K562 (cell line): ENCODE results near the gene ZNF581.

Experiments
- BDP1 ChIP-seq: IDR thresholded peaks from 3 replicates; pipeline ENCODE4 v1.6.1; 2011; ENCODE audit not compliant: insufficient read length, insufficient read depth
- CEBPZ ChIP-seq: fragments of 150-350 bp; IDR thresholded peaks from 2 replicates; pipeline ENCODE4 v1.6.1; 2014; ENCODE audit warnings: low read depth, mild to moderate bottlenecking, low read length, borderline replicate concordance
- CTCF ChIP-seq, 3 experiments: IDR thresholded peaks in 2 of 3; conservative IDR thresholded peaks in 1 of 3; 2 replicates each; pipeline ENCODE4 v1.5.1; 2011 to 2012; ENCODE audit warnings: low read length in 3 of 3, mild to moderate bottlenecking in 3 of 3, control low read depth in 2 of 3, improper control_type of control experiment in 1 of 3, inconsistent platforms in 1 of 3, low read depth in 1 of 3, mixed read lengths in 1 of 3, moderate library complexity in 1 of 3; ENCODE audit not compliant: insufficient read depth in 2 of 3
- HNRNPLL ChIP-seq: fragments of 200-400 bp; formaldehyde crosslinking; IDR thresholded peaks from 2 replicates; pipeline ENCODE4 v1.6.1; 2017; ENCODE audit warnings: low read length, low read depth, mild to moderate bottlenecking; ENCODE audit not compliant: poor library complexity, severe bottlenecking
- MTA3 ChIP-seq: fragments of 450-650 bp; formaldehyde crosslinking; IDR thresholded peaks from 2 replicates; pipeline ENCODE4 v1.6.1; 2017; ENCODE audit warnings: mild to moderate bottlenecking, borderline replicate concordance
- POLR2A ChIP-seq: fragments of 450-650 bp; conservative IDR thresholded peaks from 2 replicates; pipeline ENCODE4 v1.6.1; 2016
- SMC3 ChIP-seq: conservative IDR thresholded peaks from 2 replicates; pipeline ENCODE4 v1.6.1; 2011; ENCODE audit warnings: low read depth, low read length, improper control_type of control experiment; ENCODE audit not compliant: insufficient read depth
- TRIM28 ChIP-seq: fragments of 450-650 bp; IDR thresholded peaks from 2 replicates; pipeline ENCODE4 v1.6.1; 2017
- ZBTB11 ChIP-seq, 3 experiments: fragments of 200-800 bp in 1 of 3; fragments of 250-450 bp in 1 of 3; fragments of 450-650 bp in 1 of 3; sonication (Bioruptor Pico) in 1 of 3; sonication (Bioruptor generic) in 1 of 3; formaldehyde crosslinking in 1 of 3; IDR thresholded peaks; 2 replicates each; pipeline versions ENCODE4 v1.6.1 to v1.8.0; 2016 to 2022; ENCODE audit warnings: mild to moderate bottlenecking in 2 of 3, missing genetic modification characterization in 2 of 3, missing compliant biosample characterization in 1 of 3, moderate library complexity in 1 of 3
- ZBTB40 ChIP-seq, 2 experiments: fragments of 450-650 bp in 1 of 2; sonication (generic) in 1 of 2; formaldehyde crosslinking in 1 of 2; IDR thresholded peaks; 2 replicates each; pipeline versions ENCODE4 v1.7.1 to v1.9.0; 2016 to 2022; ENCODE audit warnings: inconsistent platforms in 1 of 2, mild to moderate bottlenecking in 1 of 2, missing genetic modification reagents in 1 of 2

- TF ChIP-seq BDP1 (no peak), ZBTB40 (IDR thresholded peaks at IDR 0.05) (no peak), ZBTB40 (CRISPR knock-in tag; IDR thresholded peaks at IDR 0.05) (no peak), CEBPZ (no peak), MTA3 (no peak), SMC3 (no peak), TRIM28 (no peak), HNRNPLL (no peak), POLR2A (no peak), CTCF (IDR thresholded peaks at IDR 0.05 in 2 of 3, conservative IDR thresholded peaks at IDR 0.05 in 1 of 3; ENCODE audit: insufficient read depth in 2 of 3, low read depth in 1 of 3, low read length in 3 of 3) (no peak), ZBTB11 (CRISPR knock-in tag; IDR thresholded peaks at IDR 0.05) (no peak)
Observed at GRCh38 chr19:55636723-55637122, 6.7 kb upstream of the ZNF581 start.
